Panc1 (cell line): Measurements from ENCODE around the gene EHMT2.

Source experiments
- CTCF ChIP-seq: fragments of 450-650 bp; IDR thresholded peaks from 2 replicates; pipeline ENCODE4 v1.5.1; 2017; ENCODE audit warnings: mild to moderate bottlenecking
- POLR2AphosphoS5 ChIP-seq: IDR thresholded peaks from 2 replicates; pipeline ENCODE4 v1.6.1; 2012; ENCODE audit warnings: mild to moderate bottlenecking, low read depth, low read length, moderate library complexity
- SIN3A ChIP-seq: IDR thresholded peaks from 2 replicates; pipeline ENCODE4 v1.6.1; 2012; ENCODE audit warnings: low read depth, mild to moderate bottlenecking, low read length, moderate library complexity, borderline replicate concordance; ENCODE audit not compliant: insufficient read depth
- TCF7L2 ChIP-seq: IDR thresholded peaks from 2 replicates; pipeline ENCODE4 v1.6.1; 2011; ENCODE audit warnings: mild to moderate bottlenecking, low read depth, low read length, inconsistent platforms
- TF ChIP-seq, protein P1 (sequence below), 2 experiments: IDR thresholded peaks; 2 replicates each; pipeline ENCODE4 v1.6.1; 2011 to 2012; ENCODE audit warnings: low read depth in 2 of 2, control low read depth in 1 of 2, low read length in 1 of 2, mild to moderate bottlenecking in 1 of 2, moderate library complexity in 1 of 2; ENCODE audit not compliant: insufficient read depth in 1 of 2

- TF ChIP-seq CTCF (no peak), POLR2AphosphoS5 (no peak), SIN3A (no peak), TCF7L2 (no peak)
- TF ChIP-seq, protein P1, sequence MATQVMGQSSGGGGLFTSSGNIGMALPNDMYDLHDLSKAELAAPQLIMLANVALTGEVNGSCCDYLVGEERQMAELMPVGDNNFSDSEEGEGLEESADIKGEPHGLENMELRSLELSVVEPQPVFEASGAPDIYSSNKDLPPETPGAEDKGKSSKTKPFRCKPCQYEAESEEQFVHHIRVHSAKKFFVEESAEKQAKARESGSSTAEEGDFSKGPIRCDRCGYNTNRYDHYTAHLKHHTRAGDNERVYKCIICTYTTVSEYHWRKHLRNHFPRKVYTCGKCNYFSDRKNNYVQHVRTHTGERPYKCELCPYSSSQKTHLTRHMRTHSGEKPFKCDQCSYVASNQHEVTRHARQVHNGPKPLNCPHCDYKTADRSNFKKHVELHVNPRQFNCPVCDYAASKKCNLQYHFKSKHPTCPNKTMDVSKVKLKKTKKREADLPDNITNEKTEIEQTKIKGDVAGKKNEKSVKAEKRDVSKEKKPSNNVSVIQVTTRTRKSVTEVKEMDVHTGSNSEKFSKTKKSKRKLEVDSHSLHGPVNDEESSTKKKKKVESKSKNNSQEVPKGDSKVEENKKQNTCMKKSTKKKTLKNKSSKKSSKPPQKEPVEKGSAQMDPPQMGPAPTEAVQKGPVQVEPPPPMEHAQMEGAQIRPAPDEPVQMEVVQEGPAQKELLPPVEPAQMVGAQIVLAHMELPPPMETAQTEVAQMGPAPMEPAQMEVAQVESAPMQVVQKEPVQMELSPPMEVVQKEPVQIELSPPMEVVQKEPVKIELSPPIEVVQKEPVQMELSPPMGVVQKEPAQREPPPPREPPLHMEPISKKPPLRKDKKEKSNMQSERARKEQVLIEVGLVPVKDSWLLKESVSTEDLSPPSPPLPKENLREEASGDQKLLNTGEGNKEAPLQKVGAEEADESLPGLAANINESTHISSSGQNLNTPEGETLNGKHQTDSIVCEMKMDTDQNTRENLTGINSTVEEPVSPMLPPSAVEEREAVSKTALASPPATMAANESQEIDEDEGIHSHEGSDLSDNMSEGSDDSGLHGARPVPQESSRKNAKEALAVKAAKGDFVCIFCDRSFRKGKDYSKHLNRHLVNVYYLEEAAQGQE (IDR thresholded peaks at IDR 0.05; ENCODE audit: insufficient read depth in 1 of 2, low read depth in 2 of 2, low read length in 1 of 2): no peak
Observed at GRCh38 chr6:31877651-31878161, 19.8 kb downstream of the EHMT2 start.
